Left lobe of liver (tissue), 2 donors: ENCODE results near the gene ABCA2. TPM values are rescaled to one million over a fixed set of nuclear protein-coding genes. Genes with fewer than 3 reads are reported as not detected.
"Not testable (repeated sequence)": the region's sequence is repeated elsewhere in the genome, so short reads cannot be mapped to it uniquely, and the experiment has no call there.

Experiments
- ATAC-seq: fragments of 200-7000 bp; cut with Tn5 transposase; one replicate; pipeline ENCODE4 v1.9.1; 2020; ENCODE audit warnings: mild to moderate bottlenecking, moderate library complexity
- DNase-seq: peaks from one replicate; pipeline ENCODE4 v3.0.0-alpha.2; 2020; ENCODE audit warnings: low spot score
- total RNA-seq: library from RNA; stranded (reverse); gene quantifications from one replicate; pipeline ENCODE4 v1.2.1, GENCODE V29; 2021
- donor health status: DM: no; HTN: no; CAD: no; lungs with moderate emphysema.
- donor health status: DM: no; HTN: yes; CAD: no.

Gene ABCA2
- total RNA-seq, 1 donor from 2014 or later: 61.2 TPM

DNA sequence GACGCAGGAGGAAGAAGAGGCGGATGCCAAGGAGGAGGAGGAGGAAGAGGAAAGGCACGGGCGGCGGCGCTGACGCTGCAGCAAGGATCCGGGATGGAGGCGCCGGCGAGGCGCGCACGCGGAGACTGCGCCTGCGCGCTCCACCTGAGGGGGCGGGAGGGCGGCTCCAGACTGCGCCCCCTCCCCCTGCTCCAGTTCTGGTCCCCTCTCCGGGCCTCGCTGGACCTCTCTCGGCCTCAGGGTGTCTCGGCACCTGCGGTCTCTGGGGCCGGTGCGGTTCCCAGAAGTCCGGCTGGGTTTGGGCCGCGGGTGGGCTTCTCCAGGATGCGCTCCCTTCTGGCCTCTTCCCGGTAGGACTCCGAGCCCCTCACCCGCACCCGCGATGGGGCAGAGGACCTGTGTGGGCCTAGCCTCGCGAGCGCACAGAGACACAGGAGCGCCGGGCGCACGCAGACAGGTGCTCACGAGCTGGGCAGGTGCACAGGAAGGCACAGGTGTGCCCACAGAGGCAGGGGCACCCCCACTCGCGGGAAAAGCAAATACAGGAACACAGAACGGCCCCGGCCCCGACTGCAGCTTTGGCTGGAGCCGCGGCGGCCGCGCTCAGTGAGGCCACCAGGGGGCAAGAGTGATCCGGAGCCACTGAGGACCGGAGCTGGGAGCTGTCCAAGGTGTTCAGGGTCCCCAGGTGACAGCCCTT is 18.2 kb upstream of the ABCA2 start, which contains the start of gene NPDC1:
TSS of gene NPDC1 (minus strand) at position 90 of the 700 bp plus-strand sequence. CDS start 188 bp downstream, outside the sequence.
- peak; percentile 70 for ATAC-seq
- peak; percentile 78 for DNase-seq

GRCh38 chr9:137045294-137046087 is 17.5 kb upstream of the ABCA2 start:
- DNase-seq (no peak), ATAC-seq (no peak)

- no peak for DNase-seq
- ATAC-seq: no peak
Observed at GRCh38 chr9:137044502-137045177, 16.6 kb upstream of the ABCA2 start.

DNA sequence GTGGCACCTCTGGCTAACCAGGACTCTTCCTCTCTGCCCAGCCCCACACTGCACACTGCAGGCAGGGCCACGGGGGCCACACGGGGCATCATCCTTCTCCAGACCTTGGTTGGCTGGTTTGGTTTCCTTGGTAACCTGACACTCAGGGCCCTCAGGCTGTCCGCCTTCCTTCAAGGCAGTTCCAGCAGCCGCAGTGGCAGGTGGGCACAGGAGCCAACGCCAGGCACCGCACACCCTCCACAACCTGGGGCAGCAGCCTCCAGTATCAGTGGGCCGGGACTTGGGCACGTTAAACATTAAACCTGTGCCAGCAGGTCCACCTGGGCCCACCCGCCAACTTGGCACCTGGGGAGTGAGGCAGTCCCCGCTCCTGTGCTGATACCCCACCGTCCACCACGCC is 16.0 kb upstream of the ABCA2 start:
- DNase-seq: no peak
- ATAC-seq: no peak

GRCh38 chr9:137042751-137043727 is 15.0 kb upstream of the ABCA2 start:
- DNase-seq (no peak), ATAC-seq (peak; percentile 35)

DNA sequence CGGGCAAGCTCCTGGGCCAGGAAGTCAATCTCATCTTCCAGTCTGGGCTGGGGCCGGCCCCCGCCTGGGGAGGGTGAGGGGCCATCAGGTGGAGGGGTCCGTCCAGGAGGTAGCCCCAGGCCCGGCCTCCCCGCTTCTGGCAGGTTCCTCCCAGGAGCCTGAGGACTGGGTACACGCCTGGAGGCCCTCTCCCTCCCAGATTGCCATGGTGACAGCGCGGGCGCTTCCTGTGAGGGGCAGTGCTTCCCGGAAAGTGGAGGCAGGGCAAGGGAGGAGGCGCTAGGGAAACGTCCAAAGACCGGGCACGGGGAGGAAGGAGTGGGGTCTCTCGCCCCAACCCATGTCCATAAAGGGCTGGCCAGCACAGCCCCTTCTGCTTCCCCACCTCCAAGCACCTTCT is 13.1 kb upstream of the ABCA2 start:
- ATAC-seq: peak; percentile 19
- DNase-seq: no peak

- DNase-seq: no peak
- no peak for ATAC-seq
Observed at GRCh38 chr9:137040568-137040967, 12.5 kb upstream of the ABCA2 start.

- no peak for ATAC-seq
- no peak for DNase-seq
Observed at GRCh38 chr9:137039611-137040366, 11.8 kb upstream of the ABCA2 start.

DNA sequence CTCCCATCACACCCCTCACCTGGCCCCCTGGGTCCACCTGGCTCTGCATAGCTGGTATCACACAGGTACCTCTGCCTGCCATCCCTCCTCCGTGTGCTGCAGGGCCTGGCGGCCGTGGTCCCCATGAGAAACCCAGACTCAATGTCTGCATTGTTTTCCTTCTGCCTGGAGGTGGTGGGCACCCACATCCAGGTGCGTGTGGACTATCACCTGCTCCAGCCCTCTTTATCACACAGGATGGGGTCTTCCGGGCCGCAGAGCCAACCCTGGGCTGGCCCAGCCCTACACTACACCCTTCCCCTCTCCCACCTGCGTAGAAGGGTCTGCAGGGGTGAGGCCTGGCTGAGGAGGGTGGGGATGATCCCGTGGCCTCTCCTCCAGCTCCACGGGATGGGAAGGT is 10.9 kb upstream of the ABCA2 start:
- ATAC-seq (no peak), DNase-seq (no peak)

- DNase-seq (no peak), ATAC-seq (no peak)
Observed at GRCh38 chr9:137037483-137037882, 9.4 kb upstream of the ABCA2 start.

- ATAC-seq (no peak), DNase-seq (no peak)
Observed at GRCh38 chr9:137037035-137037434, 9.0 kb upstream of the ABCA2 start.

DNA sequence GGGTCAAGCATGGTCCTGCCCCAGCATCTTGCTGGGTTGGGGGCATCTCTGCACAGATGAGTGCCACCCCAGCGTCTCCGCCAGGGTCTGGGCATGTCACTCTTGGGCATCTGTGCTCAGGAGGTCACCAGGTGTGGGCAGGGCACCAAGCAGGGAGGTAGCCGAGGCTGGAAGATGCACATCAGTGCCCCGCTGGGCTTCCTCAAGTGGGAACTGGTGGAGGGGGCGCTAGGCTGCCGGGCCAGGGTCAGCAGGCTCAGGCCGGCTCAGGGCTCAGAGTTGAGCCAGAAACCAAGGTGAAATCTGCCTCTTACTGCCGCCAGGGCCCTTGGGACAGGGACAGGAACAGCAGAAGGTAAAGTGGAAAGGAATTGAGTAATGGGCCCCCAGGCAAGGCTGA is 7.9 kb upstream of the ABCA2 start:
- no peak for ATAC-seq
- DNase-seq: no peak

- DNase-seq (no peak), ATAC-seq (no peak)
Observed at GRCh38 chr9:137035507-137035834, 7.4 kb upstream of the ABCA2 start.

DNA sequence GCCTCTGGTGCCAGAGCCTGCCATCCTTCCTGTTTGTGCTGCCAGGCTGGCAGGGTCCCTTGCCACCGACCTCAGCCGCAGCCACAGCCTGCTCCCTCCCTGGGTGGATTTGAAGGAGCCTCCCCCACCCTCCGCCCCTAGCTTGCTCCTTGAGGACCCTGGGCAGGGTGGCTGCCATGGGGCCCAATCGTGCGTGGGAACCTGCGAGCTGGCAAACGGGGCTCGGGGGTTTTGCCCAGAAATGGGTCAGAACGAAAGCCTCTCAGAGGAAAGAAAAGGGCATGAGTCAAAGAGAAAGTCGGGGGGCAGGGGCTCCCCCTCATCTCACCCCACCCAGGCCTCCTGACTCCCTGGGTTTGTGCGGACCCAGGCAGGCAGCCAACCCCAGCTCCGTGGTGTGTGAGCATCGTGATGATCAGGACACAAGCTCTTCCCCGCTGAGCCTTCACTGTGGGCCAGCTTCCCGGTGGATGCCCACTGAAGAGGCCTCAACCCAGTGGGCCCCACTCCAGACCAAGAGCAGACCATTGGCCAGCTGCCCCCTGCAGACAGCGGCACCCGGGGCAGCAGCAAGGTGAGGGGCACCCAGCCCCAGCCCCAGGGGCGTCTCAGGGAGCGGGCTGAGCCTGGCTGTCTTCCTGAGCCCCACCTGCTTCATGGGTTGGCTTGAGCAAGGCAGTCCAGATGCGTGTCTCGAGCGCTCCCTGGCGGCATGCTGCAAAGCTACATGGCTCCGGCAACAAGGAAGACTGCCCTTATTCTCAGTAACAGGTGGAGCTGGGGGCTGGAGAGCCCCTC is 6.9 kb upstream of the ABCA2 start:
- ATAC-seq (peak; percentile 89), DNase-seq (peak; percentile 79)

GRCh38 chr9:137034039-137034708 is 6.1 kb upstream of the ABCA2 start:
- ATAC-seq (no peak), DNase-seq (no peak)

- not testable (repeated sequence) for DNase-seq, ATAC-seq
Observed at GRCh38 chr9:137033481-137033880, 5.4 kb upstream of the ABCA2 start.

DNA sequence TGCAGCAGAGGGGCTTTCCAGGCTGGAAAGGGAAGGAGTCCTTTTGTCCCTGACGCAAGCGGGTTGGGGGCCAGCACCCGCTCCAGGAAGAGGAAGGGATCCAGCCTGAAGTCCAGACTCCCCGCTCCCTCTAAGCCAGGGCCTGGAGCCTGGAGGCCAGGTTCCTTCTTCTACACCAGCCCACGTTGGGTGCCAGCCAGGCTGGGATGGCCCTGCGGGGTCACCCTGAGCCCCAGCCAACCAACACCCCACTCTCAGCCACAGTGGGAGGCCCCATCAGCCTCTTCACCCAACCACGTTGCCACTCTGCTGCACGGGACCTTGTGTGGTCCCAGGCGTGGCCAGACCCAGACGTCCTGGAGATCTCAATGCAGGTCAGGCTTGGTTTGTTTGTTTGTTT is 4.8 kb upstream of the ABCA2 start:
- DNase-seq: no peak
- ATAC-seq: no peak

DNA sequence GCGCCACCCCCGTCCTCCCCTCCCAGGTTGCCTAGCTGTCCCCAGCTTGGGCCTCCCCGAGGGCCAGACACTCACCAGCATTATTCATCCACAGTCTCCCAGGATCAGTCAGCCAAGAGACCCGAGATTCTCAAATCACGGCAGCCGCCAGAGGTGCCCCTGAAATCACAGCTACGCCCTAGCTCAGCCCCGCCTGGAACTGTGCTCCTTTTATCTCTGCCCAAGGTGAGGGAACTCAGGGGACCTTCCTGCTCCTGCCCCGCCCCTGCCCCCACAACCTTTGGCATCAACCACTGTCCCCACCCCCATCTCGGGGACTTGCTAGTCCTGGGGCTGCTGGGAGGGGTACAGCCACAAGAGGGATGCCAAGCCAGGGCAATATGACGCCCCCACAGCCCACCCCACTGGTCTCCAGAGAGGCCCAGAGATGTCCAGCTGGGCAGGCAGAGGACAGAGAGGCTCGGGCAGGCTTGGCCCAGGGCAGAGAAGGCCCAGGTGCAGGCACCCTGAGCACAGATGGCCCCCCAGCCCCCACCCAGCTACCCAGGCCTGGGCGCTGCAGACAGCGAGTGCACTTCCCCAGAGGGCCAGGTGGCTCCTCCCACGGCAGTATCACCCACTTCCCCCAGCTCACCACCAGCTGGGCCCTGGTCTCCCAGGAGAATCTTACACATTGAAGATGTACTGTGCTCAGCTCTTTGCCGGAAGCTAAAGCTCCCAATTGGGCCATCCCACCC is 4.0 kb upstream of the ABCA2 start, which contains the start of gene FUT7:
TSS of gene FUT7 (minus strand) at position 185 of the 737 bp plus-strand sequence. CDS start at position 88, 97 bp downstream.
- DNase-seq (no peak), ATAC-seq (no peak)
